CD4-positive, alpha-beta T cell (primary cell): ENCODE measurements around the gene NAMPT. TPM values are rescaled to one million over a fixed set of nuclear protein-coding genes. Genes with fewer than 3 reads are reported as not detected.

ENCODE experiments used
- ATAC-seq: fragments of 200-7000 bp; cut with Tn5 transposase; one replicate; pipeline ENCODE4 v1.10.0; 2022; ENCODE audit warnings: mild to moderate bottlenecking; ENCODE audit not compliant: poor library complexity
- CTCF ChIA-PET: fragments of 350-600 bp; sonication (Branson Sonifier 250); formaldehyde crosslinking; loops from one replicate; lab custom pipeline; 2021; ENCODE audit warnings: antibody characterized with exemption, inconsistent platforms; lab: Charles Lee
- POLR2A ChIA-PET: fragments of 350-600 bp; sonication (Branson Sonifier 250); formaldehyde crosslinking; loops from one replicate; lab custom pipeline; 2021; ENCODE audit warnings: antibody characterized with exemption, inconsistent platforms; lab: Charles Lee
- DNase-seq, 14 experiments: peaks; one replicate each; pipeline ENCODE4 v3.0.0-alpha.2; 2013 to 2020; ENCODE audit warnings: mixed read lengths in 2 of 14
- H3K27ac ChIP-seq, 2 donors: one replicate each; pipeline versions ENCODE4 v1.5.1 to v1.7.0; 2013; ENCODE audit warnings: low read length in 2 of 2, low read depth in 1 of 2, mild to moderate bottlenecking in 1 of 2
- H3K27me3 ChIP-seq, 2 experiments: 1 replicate in 1 of 2; 2 replicates in 1 of 2; pipeline versions ENCODE4 v1.6.1 to v1.7.0; 2013; ENCODE audit warnings: low read length in 2 of 2, control low read depth in 1 of 2, mild to moderate bottlenecking in 1 of 2, moderate library complexity in 1 of 2; ENCODE audit not compliant: insufficient read depth in 2 of 2, control insufficient read depth in 1 of 2
- H3K36me3 ChIP-seq: one replicate; pipeline ENCODE4 v1.6.1; 2013; ENCODE audit warnings: low read length, control low read depth; ENCODE audit not compliant: insufficient read depth
- H3K4me1 ChIP-seq: one replicate; pipeline ENCODE4 v1.6.1; 2013; ENCODE audit warnings: low read length, control low read depth; ENCODE audit not compliant: insufficient read depth
- H3K4me3 ChIP-seq: one replicate; pipeline ENCODE4 v1.5.1; 2013; ENCODE audit warnings: mild to moderate bottlenecking, low read length, moderate library complexity
- H3K9me3 ChIP-seq, 2 experiments: 1 replicate in 1 of 2; 2 replicates in 1 of 2; pipeline versions ENCODE4 v1.6.1 to v1.7.0; 2013; ENCODE audit warnings: low read length in 2 of 2, mild to moderate bottlenecking in 2 of 2, control low read depth in 1 of 2, moderate library complexity in 1 of 2; ENCODE audit not compliant: control insufficient read depth in 1 of 2, insufficient read depth in 1 of 2
- H3K27ac Mint-ChIP-seq: one replicate; pipeline ENCODE4 v1.8.0; 2020; ENCODE audit warnings: mixed read lengths
- H3K27me3 Mint-ChIP-seq: one replicate; pipeline ENCODE4 v1.8.0; 2021; ENCODE audit warnings: mixed read lengths
- H3K36me3 Mint-ChIP-seq: one replicate; pipeline ENCODE4 v1.8.0; 2021; ENCODE audit warnings: low read depth, mixed read lengths
- H3K4me1 Mint-ChIP-seq: one replicate; pipeline ENCODE4 v1.8.0; 2021; ENCODE audit warnings: low read depth, mixed read lengths
- H3K4me3 Mint-ChIP-seq: one replicate; pipeline ENCODE4 v1.8.0; 2020; ENCODE audit warnings: mild to moderate bottlenecking, mixed read lengths
- H3K9me3 Mint-ChIP-seq: one replicate; pipeline ENCODE4 v1.8.0; 2020; ENCODE audit warnings: mixed read lengths
- CTCF ChIP-seq: fragments of 200-600 bp; IDR thresholded peaks from one replicate; pipeline ENCODE4 v1.8.0; 2022; ENCODE audit warnings: antibody characterized with exemption, mild to moderate bottlenecking
- intact Hi-C, 2 experiments: fragments of 100-400 bp; cut with DNase I in 1 of 2; cut with micrococcal nuclease in 1 of 2; formaldehyde crosslinking; loops; one replicate each; pipeline versions ENCODE4 v1.15.1 to v1.9.0; 2023 to 2025; cut with DNase I, micrococcal nuclease
- total RNA-seq, 174 experiments: library from RNA in 2 of 174; stranded (reverse) in 2 of 174; gene quantifications; one replicate each; pipeline ENCODE4 v1.2.3 and lab custom pipeline; 2021 to 2026

The NAMPT gene
- total RNA-seq, 2 experiments from 2014 or later: 154 to 159 TPM

DNA sequence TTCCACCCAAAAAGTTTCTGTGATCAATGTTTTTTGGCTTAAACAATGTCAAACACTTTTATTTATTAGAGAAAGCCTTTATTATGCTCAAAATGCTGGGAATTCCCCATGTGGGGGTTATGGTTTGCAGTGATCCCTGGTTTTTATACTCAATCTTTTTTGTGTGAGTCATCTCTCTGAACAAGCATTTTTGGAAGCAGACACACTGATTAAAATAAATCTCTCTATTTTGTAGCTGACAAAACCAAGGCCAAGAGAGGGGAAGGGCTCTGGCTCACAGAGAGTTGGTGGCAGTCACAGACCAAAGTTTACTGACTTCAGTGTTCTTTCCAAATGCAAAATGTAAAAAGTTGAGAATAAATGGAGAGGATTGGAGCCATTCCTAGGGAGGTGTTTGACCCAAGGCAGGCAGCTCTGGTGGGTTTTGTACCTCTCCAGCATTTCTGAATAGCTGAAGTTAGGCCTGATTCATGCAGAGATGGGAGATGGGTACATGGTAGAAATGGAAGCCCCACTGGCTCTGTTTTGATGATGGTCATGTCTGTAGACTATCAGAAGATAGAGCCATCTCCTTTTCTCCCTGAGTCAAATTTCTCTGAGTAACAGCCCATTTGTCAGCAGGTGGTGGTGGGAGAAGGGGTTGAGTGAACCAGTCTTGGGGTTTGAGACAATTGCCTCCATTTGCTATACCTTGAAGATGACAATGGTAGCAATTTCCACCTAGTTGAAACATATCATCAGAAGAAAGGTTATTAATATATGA is 45.4 kb upstream of the NAMPT start:
- DNase-seq (peak in 1 of 14 experiments; percentile 19), ATAC-seq (no peak)
- intact Hi-C loops: no loop called here
- no peaks in the 10 kb centered on the region for H3K4me1 ChIP-seq
- H3K4me3 ChIP-seq: no peak overlapping the region
- Mint-ChIP-seq H3K9me3 (no peaks in the 10 kb centered on the region), H3K4me3 (no peak overlapping the region), H3K27ac (no peak overlapping the region), H3K4me1 (no peaks in the 10 kb centered on the region), H3K27me3 (peaks cover 10% of the 10 kb centered on the region), H3K36me3 (no peaks in the 10 kb centered on the region)
- ChIA-PET POLR2A (no interaction called here), CTCF (no interaction called here)
- H3K36me3 ChIP-seq: no peaks in the 10 kb centered on the region
- TF ChIP-seq CTCF: no peak
- no peaks in the 10 kb centered on the region for H3K9me3 ChIP-seq
- H3K27me3 ChIP-seq: no peaks in the 10 kb centered on the region
- no peak overlapping the region for H3K27ac ChIP-seq

GRCh38 chr7:106329408-106329807 is 44.6 kb upstream of the NAMPT start:
- peaks cover 7% of the 10 kb centered on the region for H3K27me3 Mint-ChIP-seq
- intact Hi-C loops: no loop called here
- CTCF ChIA-PET: no interaction called here

DNA sequence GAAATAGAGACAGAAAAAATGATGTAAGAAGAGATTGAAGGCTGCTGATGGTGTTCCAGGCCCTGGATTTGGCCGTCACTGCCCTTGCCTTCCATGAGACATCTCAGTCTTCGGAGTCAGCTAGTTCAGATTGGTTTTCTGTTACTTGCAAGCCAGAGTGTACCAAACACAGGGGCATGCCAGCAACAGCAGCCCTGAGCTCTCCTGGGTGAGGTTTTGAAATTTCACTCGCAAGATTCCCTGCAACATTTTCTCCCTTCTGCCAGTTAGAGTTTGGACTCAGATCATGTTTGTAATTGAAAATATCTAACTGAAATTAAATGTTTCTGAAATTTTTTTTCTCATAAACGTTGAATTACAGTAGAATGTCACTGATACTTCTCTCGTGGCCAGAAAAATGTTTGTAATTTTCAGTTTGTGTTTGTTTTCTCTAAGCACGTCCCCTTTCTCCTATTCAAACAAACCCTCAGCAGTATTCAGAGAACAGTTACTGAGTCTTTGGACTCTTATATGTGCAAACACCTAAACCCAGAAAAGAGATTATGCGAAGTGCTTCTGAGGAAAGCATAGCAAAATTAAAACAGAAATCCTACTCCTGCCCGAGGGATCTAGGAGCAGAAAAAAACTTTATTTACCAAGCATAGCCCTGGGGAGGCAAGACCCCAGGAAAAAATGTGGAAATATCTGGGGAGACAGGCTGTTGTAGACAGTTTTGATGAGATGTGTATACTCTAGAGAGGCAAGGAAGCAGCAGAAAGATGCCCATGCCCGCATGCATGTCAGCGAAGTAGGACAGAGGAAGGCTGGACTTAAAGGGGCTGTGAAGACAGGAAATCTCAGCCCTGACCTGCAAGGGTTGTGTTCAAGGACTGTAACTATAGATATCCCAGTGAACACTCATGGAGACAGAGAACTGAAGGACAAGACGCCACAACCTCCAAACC is 43.0 kb upstream of the NAMPT start:
- ATAC-seq (no peak), DNase-seq (no peak)
- no peaks in the 10 kb centered on the region for H3K4me1 ChIP-seq
- Mint-ChIP-seq H3K4me1 (no peaks in the 10 kb centered on the region), H3K4me3 (no peak overlapping the region), H3K9me3 (no peaks in the 10 kb centered on the region), H3K27ac (no peak overlapping the region), H3K27me3 (peaks cover 4% of the 10 kb centered on the region), H3K36me3 (no peaks in the 10 kb centered on the region)
- TF ChIP-seq CTCF: no peak
- POLR2A ChIA-PET: no interaction called here
- intact Hi-C loops: no loop called here
- H3K4me3 ChIP-seq: no peak overlapping the region
- CTCF ChIA-PET: no interaction called here
- H3K27me3 ChIP-seq: no peaks in the 10 kb centered on the region
- H3K27ac ChIP-seq: no peak overlapping the region
- no peaks in the 10 kb centered on the region for H3K36me3 ChIP-seq
- no peaks in the 10 kb centered on the region for H3K9me3 ChIP-seq

More at GRCh38 chr7:106329408-106329807, 44.6 kb upstream of the NAMPT start:
- H3K27me3 ChIP-seq: no peaks in the 10 kb centered on the region
- no peak overlapping the region for H3K4me3 ChIP-seq
- POLR2A ChIA-PET: no interaction called here
- ATAC-seq: no peak
- no peak for DNase-seq
- Mint-ChIP-seq H3K9me3 (no peaks in the 10 kb centered on the region), H3K36me3 (no peaks in the 10 kb centered on the region), H3K4me3 (no peak overlapping the region), H3K4me1 (no peaks in the 10 kb centered on the region), H3K27ac (no peak overlapping the region)
- no peak for TF ChIP-seq CTCF
- H3K4me1 ChIP-seq: no peaks in the 10 kb centered on the region
- no peaks in the 10 kb centered on the region for H3K36me3 ChIP-seq
- no peak overlapping the region for H3K27ac ChIP-seq
- no peaks in the 10 kb centered on the region for H3K9me3 ChIP-seq
